ENCODE results near the gene GYPC. TPM values are rescaled to one million over a fixed set of nuclear protein-coding genes. Genes with fewer than 3 reads are reported as not detected.
"Not testable (repeated sequence)": the region's sequence is repeated elsewhere in the genome, so short reads cannot be mapped to it uniquely, and the experiment has no call there.

The GYPC gene
- total RNA-seq, 2 donors from 2014 or later, result 73.7 to 86.2 TPM

- H3K9me3 ChIP-seq (ENCODE audit: control insufficient read depth, low read length, poor library complexity, severe bottlenecking), result no peaks in the 10 kb centered on the region
- no peak overlapping the region for H3K27ac Mint-ChIP-seq
- ATAC-seq, result no peak
- H3K4me1 Mint-ChIP-seq, result peaks cover 7% of the 10 kb centered on the region
- H3K36me3 Mint-ChIP-seq (ENCODE audit: low read depth), result peaks cover 5% of the 10 kb centered on the region
- DNase-seq, result no peak
- H3K4me3 Mint-ChIP-seq, result no peak overlapping the region
- H3K27me3 Mint-ChIP-seq, result no peaks in the 10 kb centered on the region
Measured at GRCh38 chr2:126703311-126703710, 47.4 kb downstream of the GYPC start.

- H3K4me3 Mint-ChIP-seq, result no peak overlapping the region
- no peaks in the 10 kb centered on the region for H3K27me3 Mint-ChIP-seq
- H3K9me3 ChIP-seq (ENCODE audit: control insufficient read depth, low read length, poor library complexity, severe bottlenecking), result no peaks in the 10 kb centered on the region
- H3K36me3 Mint-ChIP-seq (ENCODE audit: low read depth), result peaks cover 3% of the 10 kb centered on the region
- ATAC-seq (no peak), DNase-seq (no peak)
- H3K4me1 Mint-ChIP-seq, result peaks cover 9% of the 10 kb centered on the region
- H3K27ac Mint-ChIP-seq, result no peak overlapping the region
Measured at GRCh38 chr2:126704434-126705160, 48.6 kb downstream of the GYPC start.

DNA sequence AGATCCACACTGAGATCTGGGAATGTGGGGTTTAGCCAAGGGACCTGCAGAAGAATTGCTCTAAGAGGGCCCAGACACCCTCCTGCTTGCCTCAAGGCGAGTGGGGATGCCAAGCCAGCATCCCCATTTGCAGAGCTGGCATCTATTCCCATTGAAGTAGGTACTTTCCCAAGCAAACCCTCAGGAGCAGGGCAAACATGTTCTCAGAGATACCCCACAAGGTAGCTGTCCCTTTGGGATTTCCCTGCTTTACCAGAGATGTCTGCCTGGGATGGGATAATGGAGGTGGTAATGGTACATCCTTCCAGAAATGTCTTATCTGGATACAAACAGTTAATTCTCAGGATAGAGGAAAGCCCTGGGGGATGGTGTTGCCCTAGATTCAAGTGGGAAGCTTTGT lies 51.2 kb downstream of the GYPC start:
- DNase-seq (no peak), ATAC-seq (no peak)
- no peak overlapping the region for H3K27ac Mint-ChIP-seq
- no peaks in the 10 kb centered on the region for H3K27me3 Mint-ChIP-seq
- peaks cover 4% of the 10 kb centered on the region for H3K36me3 Mint-ChIP-seq (ENCODE audit: low read depth)
- peaks cover 6% of the 10 kb centered on the region for H3K4me1 Mint-ChIP-seq
- no peaks in the 10 kb centered on the region for H3K9me3 ChIP-seq (ENCODE audit: control insufficient read depth, low read length, poor library complexity, severe bottlenecking)
- H3K4me3 Mint-ChIP-seq, result no peak overlapping the region

DNA sequence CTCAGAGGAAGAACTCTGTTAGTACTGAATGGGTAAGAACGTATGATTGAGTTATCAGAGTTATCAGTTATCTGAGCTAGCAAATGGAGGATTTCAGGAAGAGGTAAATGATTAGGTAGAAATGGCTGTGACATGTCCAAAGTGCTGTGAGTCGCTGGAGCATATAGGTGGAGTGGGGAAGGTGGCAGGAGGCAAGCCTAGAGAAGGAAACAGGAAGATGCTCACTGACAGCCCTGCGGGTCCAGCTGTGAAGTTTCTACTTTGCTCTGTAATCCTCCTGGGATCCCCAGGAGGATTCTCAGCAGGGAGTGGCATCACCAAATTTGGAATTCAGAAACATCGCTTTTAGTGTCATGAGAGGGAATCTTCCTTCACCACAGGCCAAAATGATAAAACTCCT lies 52.0 kb downstream of the GYPC start:
- H3K9me3 ChIP-seq (ENCODE audit: control insufficient read depth, low read length, poor library complexity, severe bottlenecking), result no peaks in the 10 kb centered on the region
- Mint-ChIP-seq H3K27me3 (no peaks in the 10 kb centered on the region), H3K4me1 (peaks cover 4% of the 10 kb centered on the region), H3K27ac (no peak overlapping the region), H3K36me3 (ENCODE audit: low read depth) (peaks cover 2% of the 10 kb centered on the region), H3K4me3 (no peak overlapping the region)
- DNase-seq (no peak), ATAC-seq (no peak)

GRCh38 chr2:126714191-126714965 lies 58.4 kb downstream of the GYPC start:
- Mint-ChIP-seq H3K4me1 (peaks cover 4% of the 10 kb centered on the region), H3K4me3 (no peak overlapping the region), H3K36me3 (ENCODE audit: low read depth) (peaks cover 2% of the 10 kb centered on the region), H3K27ac (peak overlapping the region; percentile 39), H3K27me3 (no peaks in the 10 kb centered on the region)
- H3K9me3 ChIP-seq (ENCODE audit: control insufficient read depth, low read length, poor library complexity, severe bottlenecking), result no peaks in the 10 kb centered on the region
- ATAC-seq, result no peak
- no peak for DNase-seq

GRCh38 chr2:126715111-126715510 lies 59.2 kb downstream of the GYPC start:
- ATAC-seq (no peak), DNase-seq (no peak)

GRCh38 chr2:126715576-126716406 lies 59.8 kb downstream of the GYPC start:
- Mint-ChIP-seq H3K27ac (peak overlapping the region; percentile 39), H3K36me3 (ENCODE audit: low read depth) (no peaks in the 10 kb centered on the region), H3K27me3 (no peaks in the 10 kb centered on the region), H3K4me1 (peaks cover 4% of the 10 kb centered on the region), H3K4me3 (no peak overlapping the region)
- ATAC-seq (no peak), DNase-seq (no peak)
- H3K9me3 ChIP-seq (ENCODE audit: control insufficient read depth, low read length, poor library complexity, severe bottlenecking), result no peaks in the 10 kb centered on the region

More at GRCh38 chr2:126715111-126715510, 59.2 kb downstream of the GYPC start:
- Mint-ChIP-seq H3K36me3 (ENCODE audit: low read depth) (peaks cover under 1% of the 10 kb centered on the region), H3K27me3 (no peaks in the 10 kb centered on the region), H3K4me3 (no peak overlapping the region), H3K27ac (peak overlapping the region; percentile 39), H3K4me1 (peaks cover 4% of the 10 kb centered on the region)
- no peaks in the 10 kb centered on the region for H3K9me3 ChIP-seq (ENCODE audit: control insufficient read depth, low read length, poor library complexity, severe bottlenecking)

DNA sequence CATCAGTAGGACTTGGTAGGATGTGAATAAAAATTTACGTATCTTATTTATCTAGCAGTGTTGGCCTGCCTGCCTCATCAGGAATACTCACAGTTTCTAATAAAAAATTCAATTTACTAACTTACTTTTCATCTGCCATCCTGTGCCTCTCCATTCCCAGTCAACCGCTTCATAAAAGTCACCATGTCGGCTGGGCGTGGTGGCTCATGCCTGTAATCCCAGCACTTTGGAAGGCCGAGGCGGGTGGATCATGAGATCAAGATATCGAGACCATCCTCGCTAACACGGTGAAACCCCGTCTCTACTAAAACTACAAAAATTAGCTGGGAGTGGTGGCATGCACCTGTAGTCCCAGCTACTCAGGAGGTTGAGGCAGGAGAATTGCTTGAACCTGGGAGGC lies 61.3 kb downstream of the GYPC start:
- not testable (repeated sequence) for H3K4me3 Mint-ChIP-seq

GRCh38 chr2:126717928-126718327 lies 62.0 kb downstream of the GYPC start:
- Mint-ChIP-seq H3K27me3 (no peaks in the 10 kb centered on the region), H3K36me3 (ENCODE audit: low read depth) (no peaks in the 10 kb centered on the region), H3K4me3 (no peak overlapping the region), H3K4me1 (peaks cover 4% of the 10 kb centered on the region), H3K27ac (no peak overlapping the region)
- no peak for DNase-seq
- ATAC-seq, result no peak
- no peaks in the 10 kb centered on the region for H3K9me3 ChIP-seq (ENCODE audit: control insufficient read depth, low read length, poor library complexity, severe bottlenecking)

More for the DNA sequence above, 61.3 kb downstream of the GYPC start:
- not testable (repeated sequence) for H3K4me1 Mint-ChIP-seq; H3K9me3 ChIP-seq (ENCODE audit: control insufficient read depth, low read length, poor library complexity, severe bottlenecking); DNase-seq; H3K36me3 Mint-ChIP-seq (ENCODE audit: low read depth); H3K27ac Mint-ChIP-seq; ATAC-seq; H3K27me3 Mint-ChIP-seq

GRCh38 chr2:126719191-126719832 lies 63.4 kb downstream of the GYPC start:
- DNase-seq, result no peak
- Mint-ChIP-seq H3K36me3 (ENCODE audit: low read depth) (peaks cover 3% of the 10 kb centered on the region), H3K27ac (no peak overlapping the region), H3K27me3 (no peaks in the 10 kb centered on the region), H3K4me1 (peaks cover 2% of the 10 kb centered on the region), H3K4me3 (no peak overlapping the region)
- no peak for ATAC-seq
- no peaks in the 10 kb centered on the region for H3K9me3 ChIP-seq (ENCODE audit: control insufficient read depth, low read length, poor library complexity, severe bottlenecking)

DNA sequence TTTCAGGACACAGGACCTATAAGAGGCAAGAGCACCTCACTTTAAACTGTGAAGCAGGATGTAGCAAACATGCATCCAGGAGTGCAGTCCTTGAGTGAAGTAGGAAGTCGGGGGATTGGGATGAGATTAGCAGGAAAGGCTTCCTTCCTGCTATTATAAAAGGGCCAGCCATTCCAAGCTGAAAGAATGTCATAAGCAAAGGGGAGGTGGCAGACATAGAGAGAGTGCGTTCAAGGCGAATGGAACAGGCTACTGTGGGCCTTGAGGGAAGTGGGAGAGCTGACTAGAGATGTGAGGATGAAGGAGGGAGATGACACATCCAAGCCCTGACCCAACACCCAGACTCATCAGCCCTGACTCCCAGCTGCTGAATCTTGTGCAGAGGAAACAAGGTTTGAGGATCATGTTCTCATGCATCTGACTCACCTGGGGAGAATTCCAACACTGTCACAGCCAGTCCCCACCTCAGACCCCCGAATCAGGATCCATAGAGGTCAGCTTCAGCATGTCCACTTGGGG lies 63.9 kb downstream of the GYPC start:
- Mint-ChIP-seq H3K4me3 (no peak overlapping the region), H3K4me1 (peaks cover 2% of the 10 kb centered on the region), H3K36me3 (ENCODE audit: low read depth) (peaks cover 3% of the 10 kb centered on the region), H3K27me3 (no peaks in the 10 kb centered on the region), H3K27ac (no peak overlapping the region)
- no peaks in the 10 kb centered on the region for H3K9me3 ChIP-seq (ENCODE audit: control insufficient read depth, low read length, poor library complexity, severe bottlenecking)
- no peak for ATAC-seq
- no peak for DNase-seq

GRCh38 chr2:126720638-126721037 lies 64.7 kb downstream of the GYPC start:
- Mint-ChIP-seq H3K4me3 (no peak overlapping the region), H3K27me3 (no peaks in the 10 kb centered on the region), H3K36me3 (ENCODE audit: low read depth) (peaks cover 3% of the 10 kb centered on the region), H3K27ac (no peak overlapping the region), H3K4me1 (peaks cover 2% of the 10 kb centered on the region)
- DNase-seq (no peak), ATAC-seq (no peak)
- peaks cover 5% of the 10 kb centered on the region for H3K9me3 ChIP-seq (ENCODE audit: control insufficient read depth, low read length, poor library complexity, severe bottlenecking)

Data from T-helper 17 cell (primary cell).